Measurements from ENCODE around the gene UGT2B28. TPM values are rescaled to one million over a fixed set of nuclear protein-coding genes. Genes with fewer than 3 reads are reported as not detected.
"Not testable (repeated sequence)": the region's sequence is repeated elsewhere in the genome, so short reads cannot be mapped to it uniquely, and the experiment has no call there.

The UGT2B28 gene
- total RNA-seq, 1 donor from 2014 or later = not detected

DNA sequence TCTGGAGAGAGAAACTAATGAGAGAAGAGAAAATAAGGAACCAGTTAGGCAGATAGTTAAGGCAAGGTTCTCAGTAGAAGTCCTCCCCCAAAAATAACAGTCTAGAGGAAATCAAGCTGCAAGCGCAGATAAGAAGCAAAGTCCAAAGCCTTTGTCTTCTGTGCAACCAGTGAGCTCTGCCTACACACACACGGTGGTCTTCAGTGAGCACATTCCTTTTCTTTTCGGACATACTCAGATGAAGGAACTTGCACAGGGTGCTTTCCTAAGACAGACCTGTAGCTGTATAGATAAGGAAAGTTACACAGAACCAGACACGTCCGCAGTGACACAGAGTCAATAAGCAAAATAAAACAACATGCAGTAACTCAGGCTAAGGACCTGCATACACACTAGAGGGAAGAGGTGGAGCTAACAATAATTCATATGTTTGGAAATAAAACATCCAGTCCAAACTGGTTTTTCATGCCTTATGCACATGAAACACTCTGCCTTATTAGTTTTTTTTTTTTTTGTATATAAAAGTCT lies 29.3 kb downstream of the UGT2B28 start:
- not testable (repeated sequence) for H3K36me3 Mint-ChIP-seq (ENCODE audit: low read depth); H3K4me3 Mint-ChIP-seq; DNase-seq (ENCODE audit: low read depth, low spot score); H3K4me1 Mint-ChIP-seq; H3K9me3 Mint-ChIP-seq; H3K27me3 Mint-ChIP-seq (ENCODE audit: low read depth)
- H3K27ac Mint-ChIP-seq (ENCODE audit: unreplicated experiment) = peak overlapping the region; percentile 69

DNA sequence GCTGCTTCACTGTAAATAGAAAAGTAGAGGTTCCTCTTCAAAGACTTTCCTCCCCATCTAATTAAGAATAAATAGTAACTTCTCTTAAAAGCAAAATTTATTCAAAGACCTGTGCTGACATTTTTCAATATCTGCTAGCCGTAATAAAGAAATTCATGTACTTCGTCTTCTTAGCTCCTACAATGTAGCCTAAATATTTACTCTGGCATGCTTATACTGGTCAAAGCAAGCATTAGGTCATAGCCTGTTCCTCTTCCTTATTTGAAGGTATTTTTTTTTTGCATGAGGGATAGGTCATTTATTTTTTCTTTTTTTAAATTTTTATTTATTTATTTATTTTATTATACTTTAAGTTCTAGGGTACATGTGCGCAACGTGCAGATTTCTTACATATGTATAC lies 30.0 kb downstream of the UGT2B28 start:
- H3K4me1 Mint-ChIP-seq; H3K36me3 Mint-ChIP-seq (ENCODE audit: low read depth); DNase-seq (ENCODE audit: low read depth, low spot score); H3K27me3 Mint-ChIP-seq (ENCODE audit: low read depth); H3K27ac Mint-ChIP-seq (ENCODE audit: unreplicated experiment); H3K9me3 Mint-ChIP-seq; H3K4me3 Mint-ChIP-seq: not testable (repeated sequence)

- DNase-seq (ENCODE audit: low read depth, low spot score) = peak; percentile 50
- H3K4me3 Mint-ChIP-seq; H3K9me3 Mint-ChIP-seq; H3K27ac Mint-ChIP-seq (ENCODE audit: unreplicated experiment); H3K27me3 Mint-ChIP-seq (ENCODE audit: low read depth); H3K36me3 Mint-ChIP-seq (ENCODE audit: low read depth); H3K4me1 Mint-ChIP-seq: not testable (repeated sequence)
- TF ChIP-seq, protein P1, sequence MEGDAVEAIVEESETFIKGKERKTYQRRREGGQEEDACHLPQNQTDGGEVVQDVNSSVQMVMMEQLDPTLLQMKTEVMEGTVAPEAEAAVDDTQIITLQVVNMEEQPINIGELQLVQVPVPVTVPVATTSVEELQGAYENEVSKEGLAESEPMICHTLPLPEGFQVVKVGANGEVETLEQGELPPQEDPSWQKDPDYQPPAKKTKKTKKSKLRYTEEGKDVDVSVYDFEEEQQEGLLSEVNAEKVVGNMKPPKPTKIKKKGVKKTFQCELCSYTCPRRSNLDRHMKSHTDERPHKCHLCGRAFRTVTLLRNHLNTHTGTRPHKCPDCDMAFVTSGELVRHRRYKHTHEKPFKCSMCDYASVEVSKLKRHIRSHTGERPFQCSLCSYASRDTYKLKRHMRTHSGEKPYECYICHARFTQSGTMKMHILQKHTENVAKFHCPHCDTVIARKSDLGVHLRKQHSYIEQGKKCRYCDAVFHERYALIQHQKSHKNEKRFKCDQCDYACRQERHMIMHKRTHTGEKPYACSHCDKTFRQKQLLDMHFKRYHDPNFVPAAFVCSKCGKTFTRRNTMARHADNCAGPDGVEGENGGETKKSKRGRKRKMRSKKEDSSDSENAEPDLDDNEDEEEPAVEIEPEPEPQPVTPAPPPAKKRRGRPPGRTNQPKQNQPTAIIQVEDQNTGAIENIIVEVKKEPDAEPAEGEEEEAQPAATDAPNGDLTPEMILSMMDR (conservative IDR thresholded peaks at IDR 0.05) = peak; percentile 79
These were observed 37.5 kb downstream of the UGT2B28 start for GRCh38 chr4:69317669-69318298.

GRCh38 chr4:69321153-69321729 lies 41.0 kb downstream of the UGT2B28 start:
- no peaks in the 10 kb centered on the region for H3K36me3 Mint-ChIP-seq (ENCODE audit: low read depth)
- no peaks in the 10 kb centered on the region for H3K9me3 Mint-ChIP-seq
- no peaks in the 10 kb centered on the region for H3K27me3 Mint-ChIP-seq (ENCODE audit: low read depth)
- peak overlapping the region; percentile 27 for H3K27ac Mint-ChIP-seq (ENCODE audit: unreplicated experiment)
- no peak overlapping the region for H3K4me3 Mint-ChIP-seq
- TF ChIP-seq, protein P1 (conservative IDR thresholded peaks at IDR 0.05) = no peak
- H3K4me1 Mint-ChIP-seq = no peaks in the 10 kb centered on the region
- DNase-seq (ENCODE audit: low read depth, low spot score) = no peak

DNA sequence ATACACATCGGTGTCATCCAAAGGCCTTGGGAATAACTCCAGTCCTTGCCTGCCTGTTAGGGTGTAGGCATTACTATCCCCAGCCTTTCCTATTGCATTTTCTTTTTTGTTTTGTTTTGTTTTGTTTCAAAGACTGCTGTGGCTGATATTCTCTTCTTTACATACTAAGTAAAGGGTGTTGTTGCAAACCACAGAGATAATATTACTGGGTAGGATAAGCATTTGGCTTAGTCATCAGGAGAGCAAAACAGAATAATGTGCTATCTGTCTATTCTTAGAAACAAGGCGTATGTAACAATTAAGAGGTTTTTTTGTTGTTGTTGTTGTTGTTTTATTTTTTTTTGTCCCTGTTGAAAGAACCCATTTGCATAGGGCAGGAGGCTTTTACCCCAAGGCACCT lies 41.8 kb downstream of the UGT2B28 start:
- Mint-ChIP-seq H3K36me3 (ENCODE audit: low read depth) (no peaks in the 10 kb centered on the region), H3K4me1 (no peaks in the 10 kb centered on the region), H3K9me3 (no peaks in the 10 kb centered on the region), H3K4me3 (no peak overlapping the region), H3K27ac (ENCODE audit: unreplicated experiment) (no peak overlapping the region), H3K27me3 (ENCODE audit: low read depth) (no peaks in the 10 kb centered on the region)
- TF ChIP-seq, protein P1 (conservative IDR thresholded peaks at IDR 0.05) = no peak
- DNase-seq (ENCODE audit: low read depth, low spot score) = no peak

DNA sequence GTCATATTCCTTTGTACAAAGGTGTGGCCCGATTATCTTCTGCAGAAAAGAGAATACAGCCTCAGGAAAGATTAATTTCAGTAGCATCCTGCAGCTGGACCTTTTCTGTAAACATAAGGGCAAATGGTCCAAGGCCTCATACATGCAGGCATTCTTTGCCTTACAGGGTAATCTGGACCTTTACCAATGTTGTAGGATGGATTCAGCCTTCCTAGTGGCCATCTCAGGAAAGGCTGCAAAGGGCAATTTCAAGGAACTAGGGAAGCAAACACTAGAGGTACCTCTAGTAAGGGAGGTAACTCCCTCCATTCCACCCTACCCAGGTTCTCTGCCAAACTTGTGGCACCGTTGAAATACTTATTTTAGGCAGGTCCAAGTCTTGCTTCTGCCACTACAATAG lies 43.0 kb downstream of the UGT2B28 start:
- no peak overlapping the region for H3K27ac Mint-ChIP-seq (ENCODE audit: unreplicated experiment)
- H3K27me3 Mint-ChIP-seq (ENCODE audit: low read depth) = no peaks in the 10 kb centered on the region
- no peaks in the 10 kb centered on the region for H3K9me3 Mint-ChIP-seq
- H3K36me3 Mint-ChIP-seq (ENCODE audit: low read depth) = no peaks in the 10 kb centered on the region
- TF ChIP-seq, protein P1 (conservative IDR thresholded peaks at IDR 0.05) = peak; percentile 11
- H3K4me1 Mint-ChIP-seq = no peaks in the 10 kb centered on the region
- no peak overlapping the region for H3K4me3 Mint-ChIP-seq
- no peak for DNase-seq (ENCODE audit: low read depth, low spot score)
